CD14-positive monocyte (primary cell): ENCODE results near the gene ACHE. TPM values are rescaled to one million over a fixed set of nuclear protein-coding genes. Genes with fewer than 3 reads are reported as not detected.
A peak's percentile ranks its signal among the peaks of the same experiment; 100 is the strongest.

ENCODE experiments used
- DNase-seq, 3 donors: peaks; one replicate each; pipeline ENCODE4 v3.0.0-alpha.2; 2011 to 2022
- H2AFZ ChIP-seq: 2 replicates; pipeline ENCODE4 v1.6.0; 2012; ENCODE audit warnings: mild to moderate bottlenecking, low read depth, low read length, inconsistent platforms; ENCODE audit not compliant: insufficient read depth, poor library complexity, severe bottlenecking
- H3K27ac ChIP-seq, 2 donors: 1 replicate in 1 of 2; 2 replicates in 1 of 2; pipeline ENCODE4 v1.5.1; 2012 to 2013; ENCODE audit warnings: low read length in 2 of 2, control low read depth in 1 of 2, inconsistent platforms in 1 of 2, low read depth in 1 of 2, mild to moderate bottlenecking in 1 of 2
- H3K27me3 ChIP-seq, 2 donors: one replicate each; pipeline versions ENCODE4 v1.6.0 to v1.6.1; 2011 to 2013; ENCODE audit warnings: low read length in 2 of 2; ENCODE audit not compliant: control insufficient read depth in 2 of 2, insufficient read depth in 2 of 2
- H3K36me3 ChIP-seq, 2 donors: replicated peaks in 1 of 2; 1 replicate in 1 of 2; 2 replicates in 1 of 2; pipeline versions ENCODE4 v1.5.1 to v1.6.1; 2012 to 2013; ENCODE audit warnings: low read length in 2 of 2, control low read depth in 1 of 2, inconsistent platforms in 1 of 2, mild to moderate bottlenecking in 1 of 2; ENCODE audit not compliant: insufficient read depth in 2 of 2, control insufficient read depth in 1 of 2
- H3K4me1 ChIP-seq, 2 donors: 1 replicate in 1 of 2; 2 replicates in 1 of 2; pipeline versions ENCODE4 v1.5.1 to v1.6.1; 2012 to 2013; ENCODE audit warnings: low read length in 2 of 2, control low read depth in 1 of 2, inconsistent platforms in 1 of 2, mild to moderate bottlenecking in 1 of 2, moderate library complexity in 1 of 2; ENCODE audit not compliant: insufficient read depth in 2 of 2, control insufficient read depth in 1 of 2
- H3K4me2 ChIP-seq: replicated peaks from 2 replicates; pipeline ENCODE3; 2012; ENCODE audit warnings: low read length, moderate library complexity, mild to moderate bottlenecking; ENCODE audit not compliant: poor library complexity, severe bottlenecking; ENCODE audit errors: extremely low read depth
- H3K4me3 ChIP-seq, 3 experiments: fragments of 200-600 bp in 1 of 3; sonication (generic) in 1 of 3; replicated peaks in 1 of 3; 1 replicate in 2 of 3; 2 replicates in 1 of 3; pipeline ENCODE4 v1.5.1; 2011 to 2013; ENCODE audit warnings: low read length in 3 of 3, mild to moderate bottlenecking in 3 of 3, control low read depth in 2 of 3, low read depth in 2 of 3, inconsistent platforms in 1 of 3, moderate library complexity in 1 of 3
- H3K79me2 ChIP-seq: 2 replicates; pipeline ENCODE4 v1.6.0; 2012; ENCODE audit warnings: mild to moderate bottlenecking, control low read depth, inconsistent platforms, low read length, moderate library complexity; ENCODE audit not compliant: insufficient read depth
- H3K9ac ChIP-seq: 2 replicates; pipeline ENCODE4 v1.6.0; 2017; ENCODE audit warnings: low read length, mild to moderate bottlenecking; ENCODE audit not compliant: insufficient read depth, poor library complexity, severe bottlenecking
- H3K9me3 ChIP-seq, 2 donors: replicated peaks in 1 of 2; 1 replicate in 1 of 2; 2 replicates in 1 of 2; pipeline versions ENCODE4 v1.5.1 to v1.6.1; 2012 to 2013; ENCODE audit warnings: low read length in 2 of 2, control low read depth in 1 of 2; ENCODE audit not compliant: control insufficient read depth in 1 of 2, insufficient read depth in 1 of 2
- H4K20me1 ChIP-seq: 2 replicates; pipeline ENCODE4 v1.6.0; 2012; ENCODE audit warnings: mild to moderate bottlenecking, low read length, control low read depth, moderate library complexity; ENCODE audit not compliant: insufficient read depth
- H3K27ac Mint-ChIP-seq, 7 donors: one replicate each; pipeline ENCODE4 v1.8.0; 2020; ENCODE audit warnings: mild to moderate bottlenecking in 7 of 7, mixed read lengths in 7 of 7, moderate library complexity in 6 of 7, inconsistent platforms in 2 of 7
- H3K27me3 Mint-ChIP-seq, 3 donors: one replicate each; pipeline ENCODE4 v1.8.0; 2021 to 2022; ENCODE audit warnings: low read depth in 3 of 3, mild to moderate bottlenecking in 3 of 3, mixed read lengths in 3 of 3, moderate library complexity in 3 of 3, inconsistent platforms in 1 of 3
- H3K36me3 Mint-ChIP-seq, 2 donors: one replicate each; pipeline ENCODE4 v1.8.0; 2020; ENCODE audit warnings: mixed read lengths in 2 of 2, inconsistent platforms in 1 of 2, mild to moderate bottlenecking in 1 of 2
- H3K4me1 Mint-ChIP-seq: one replicate; pipeline ENCODE4 v1.8.0; 2020; ENCODE audit warnings: mild to moderate bottlenecking, mixed read lengths
- H3K4me3 Mint-ChIP-seq, 2 donors: one replicate each; pipeline ENCODE4 v1.8.0; 2020; ENCODE audit warnings: mild to moderate bottlenecking in 2 of 2, mixed read lengths in 2 of 2, moderate library complexity in 1 of 2
- H3K9me3 Mint-ChIP-seq, 7 donors: one replicate each; pipeline ENCODE4 v1.8.0; 2020 to 2022; ENCODE audit warnings: mixed read lengths in 7 of 7, mild to moderate bottlenecking in 6 of 7, moderate library complexity in 6 of 7, inconsistent platforms in 2 of 7
- WGBS: methylation state at CpG from one replicate; pipeline ENCODE4 v1.1.5; 2013; ENCODE audit warnings: missing lambda C conversion rate; ENCODE audit not compliant: insufficient coverage; 5-methylcytosine and 5-hydroxymethylcytosine counted together
- intact Hi-C, 2 donors: fragments of 100-400 bp; cut with micrococcal nuclease; formaldehyde crosslinking; loops; one replicate each; pipeline versions ENCODE4 v1.15.0 to v1.15.1; 2023
- polyA plus RNA-seq, 3 donors: library from polyadenylated mRNA; depleted of rRNA in 1 of 3; unstranded in 2 of 3; stranded (reverse) in 1 of 3; fragments of 300-500 nt in 2 of 3; fragments of >200 nt in 1 of 3; fragmentation: Illumina TruSeq in 2 of 3; gene quantifications; 1 replicate in 2 of 3; 2 replicates in 1 of 3; pipeline ENCODE4 v1.2.3, GENCODE V29; 2012 to 2021
- TF ChIP-seq, protein P1 (sequence below): fragments of 200-600 bp; IDR thresholded peaks from one replicate; pipeline ENCODE4 v1.8.0; 2022; ENCODE audit warnings: antibody characterized with exemption, mild to moderate bottlenecking

Gene ACHE
- polyA plus RNA-seq, 3 donors: 0.19 TPM; not detected in 2

DNA sequence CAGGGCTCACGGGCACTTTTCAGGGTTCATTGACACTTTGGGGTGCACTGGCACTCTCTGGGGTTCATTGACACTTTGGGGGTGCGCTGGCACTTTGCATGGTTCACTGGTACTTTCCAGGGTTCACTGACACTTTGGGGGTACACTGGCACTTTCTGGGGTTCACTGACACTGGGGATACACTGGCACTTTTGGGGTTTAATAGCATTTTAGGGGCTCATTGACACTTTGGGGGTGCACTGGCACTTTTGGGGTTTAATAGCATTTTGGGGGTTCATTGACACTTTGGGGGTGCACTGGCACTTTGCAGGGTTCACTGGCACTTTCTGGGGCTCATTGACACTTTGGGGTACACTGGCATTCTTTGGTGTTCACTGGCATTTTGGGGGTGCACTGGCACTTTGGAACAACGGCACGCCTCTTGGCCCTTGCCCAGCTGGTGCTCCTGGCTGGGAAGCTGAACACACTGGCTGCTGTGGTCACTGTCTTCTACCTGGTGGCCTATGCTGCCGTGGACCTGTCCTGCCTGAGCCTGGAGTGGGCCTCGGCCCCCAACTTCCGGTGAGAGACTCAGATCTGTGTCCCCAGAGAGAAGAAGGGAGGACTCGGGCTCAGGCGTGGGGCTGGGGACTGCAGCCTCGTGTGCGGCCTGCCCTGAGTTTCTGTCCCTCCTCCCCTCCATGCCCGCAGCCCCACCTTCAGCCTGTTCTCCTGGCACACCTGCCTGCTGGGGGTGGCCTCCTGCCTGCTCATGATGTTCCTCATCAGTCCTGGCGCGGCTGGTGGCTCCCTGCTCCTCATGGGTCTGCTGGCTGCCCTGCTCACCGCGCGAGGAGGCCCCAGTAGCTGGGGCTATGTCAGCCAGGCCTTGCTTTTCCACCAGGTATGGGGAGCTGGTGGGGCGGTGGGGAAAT lies 34.7 kb downstream of the ACHE start:
- peaks cover 47% of the 10 kb centered on the region for H3K79me2 ChIP-seq
- H2AFZ ChIP-seq: no peak overlapping the region
- Mint-ChIP-seq H3K4me1 (peaks cover 25% of the 10 kb centered on the region), H3K27ac (peak overlapping the region in 2 of 7 donors; percentile 30 to 48), H3K9me3 (no peaks in the 10 kb centered on the region), H3K36me3 (peaks cover 76 to 89% of the 10 kb centered on the region in 2 donors), H3K4me3 (no peak overlapping the region), H3K27me3 (peaks cover 0 to 2% (median 1%) of the 10 kb centered on the region in 3 donors)
- no peak overlapping the region for H3K9ac ChIP-seq
- intact Hi-C loops: no loop called here
- no peaks in the 10 kb centered on the region for H3K9me3 ChIP-seq
- peaks cover 8% of the 10 kb centered on the region in 2 donors for H3K4me1 ChIP-seq
- peaks cover 81% of the 10 kb centered on the region for H4K20me1 ChIP-seq
- TF ChIP-seq, protein P1, sequence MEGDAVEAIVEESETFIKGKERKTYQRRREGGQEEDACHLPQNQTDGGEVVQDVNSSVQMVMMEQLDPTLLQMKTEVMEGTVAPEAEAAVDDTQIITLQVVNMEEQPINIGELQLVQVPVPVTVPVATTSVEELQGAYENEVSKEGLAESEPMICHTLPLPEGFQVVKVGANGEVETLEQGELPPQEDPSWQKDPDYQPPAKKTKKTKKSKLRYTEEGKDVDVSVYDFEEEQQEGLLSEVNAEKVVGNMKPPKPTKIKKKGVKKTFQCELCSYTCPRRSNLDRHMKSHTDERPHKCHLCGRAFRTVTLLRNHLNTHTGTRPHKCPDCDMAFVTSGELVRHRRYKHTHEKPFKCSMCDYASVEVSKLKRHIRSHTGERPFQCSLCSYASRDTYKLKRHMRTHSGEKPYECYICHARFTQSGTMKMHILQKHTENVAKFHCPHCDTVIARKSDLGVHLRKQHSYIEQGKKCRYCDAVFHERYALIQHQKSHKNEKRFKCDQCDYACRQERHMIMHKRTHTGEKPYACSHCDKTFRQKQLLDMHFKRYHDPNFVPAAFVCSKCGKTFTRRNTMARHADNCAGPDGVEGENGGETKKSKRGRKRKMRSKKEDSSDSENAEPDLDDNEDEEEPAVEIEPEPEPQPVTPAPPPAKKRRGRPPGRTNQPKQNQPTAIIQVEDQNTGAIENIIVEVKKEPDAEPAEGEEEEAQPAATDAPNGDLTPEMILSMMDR: no peak
- H3K4me3 ChIP-seq: no peak overlapping the region
- 95% methylated on average over 10 of the region's 18 CpGs for WGBS
- no peaks in the 10 kb centered on the region for H3K27me3 ChIP-seq
- no peak overlapping the region for H3K4me2 ChIP-seq
- no peak for DNase-seq
- H3K27ac ChIP-seq: no peak overlapping the region
- peaks cover 84 to 92% of the 10 kb centered on the region in 2 donors for H3K36me3 ChIP-seq

DNA sequence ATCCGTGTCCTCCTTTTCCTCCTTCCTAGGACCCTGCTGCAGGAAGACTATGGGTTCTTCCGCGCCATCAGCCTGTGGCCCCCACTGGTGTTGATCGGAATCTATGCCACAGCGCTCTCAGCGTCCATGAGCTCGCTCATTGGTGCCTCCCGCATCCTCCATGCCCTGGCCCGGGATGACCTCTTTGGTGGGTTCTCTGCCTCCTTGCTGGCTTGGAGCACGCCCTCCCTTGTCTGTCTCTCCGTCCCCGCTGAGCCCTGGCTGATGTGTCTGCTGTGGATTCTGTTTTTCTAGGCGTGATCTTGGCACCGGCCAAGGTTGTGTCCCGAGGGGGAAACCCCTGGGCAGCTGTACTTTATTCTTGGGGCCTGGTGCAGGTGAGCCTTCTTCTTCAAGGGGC lies 35.8 kb downstream of the ACHE start:
- H3K9ac ChIP-seq: no peak overlapping the region
- intact Hi-C loops: loop anchor here in 1 of 2 donors (10.0 kb wide), 1 partner anchor 135 kb away; the partner anchor contains the start of gene EPO

More for the DNA sequence above, 35.8 kb downstream of the ACHE start:
- peaks cover 27% of the 10 kb centered on the region for H3K4me1 Mint-ChIP-seq
- no peaks in the 10 kb centered on the region for H3K9me3 Mint-ChIP-seq
- Histone ChIP-seq H3K9me3 (no peaks in the 10 kb centered on the region), H2AFZ (no peak overlapping the region), H4K20me1 (peaks cover 88% of the 10 kb centered on the region), H3K27me3 (no peaks in the 10 kb centered on the region), H3K4me2 (no peak overlapping the region), H3K4me3 (no peak overlapping the region), H3K36me3 (peaks cover 91 to 95% of the 10 kb centered on the region in 2 donors), H3K79me2 (peaks cover 58% of the 10 kb centered on the region), H3K4me1 (peaks cover 5 to 8% of the 10 kb centered on the region in 2 donors), H3K27ac (no peak overlapping the region)
- H3K4me3 Mint-ChIP-seq: peak overlapping the region in 1 of 2 donors; percentile 10
- TF ChIP-seq, protein P1: no peak
- DNase-seq: no peak
- H3K36me3 Mint-ChIP-seq: peaks cover 80 to 96% of the 10 kb centered on the region in 2 donors
- H3K27ac Mint-ChIP-seq: no peak overlapping the region
- 98% methylated on average over 12 of the region's 15 CpGs for WGBS
- H3K27me3 Mint-ChIP-seq: peaks cover 0 to 2% (median 1%) of the 10 kb centered on the region in 3 donors
